HG03521 (cell line): ENCODE results near the gene BAG2.

Experiments
- ATAC-seq: cut with Tn5 transposase; IDR thresholded peaks from one replicate; pipeline ENCODE4 v1.9.1; 2021; ENCODE audit warnings: mild to moderate bottlenecking, moderate library complexity; ENCODE audit not compliant: unreplicated experiment

The BAG2 gene

DNA sequence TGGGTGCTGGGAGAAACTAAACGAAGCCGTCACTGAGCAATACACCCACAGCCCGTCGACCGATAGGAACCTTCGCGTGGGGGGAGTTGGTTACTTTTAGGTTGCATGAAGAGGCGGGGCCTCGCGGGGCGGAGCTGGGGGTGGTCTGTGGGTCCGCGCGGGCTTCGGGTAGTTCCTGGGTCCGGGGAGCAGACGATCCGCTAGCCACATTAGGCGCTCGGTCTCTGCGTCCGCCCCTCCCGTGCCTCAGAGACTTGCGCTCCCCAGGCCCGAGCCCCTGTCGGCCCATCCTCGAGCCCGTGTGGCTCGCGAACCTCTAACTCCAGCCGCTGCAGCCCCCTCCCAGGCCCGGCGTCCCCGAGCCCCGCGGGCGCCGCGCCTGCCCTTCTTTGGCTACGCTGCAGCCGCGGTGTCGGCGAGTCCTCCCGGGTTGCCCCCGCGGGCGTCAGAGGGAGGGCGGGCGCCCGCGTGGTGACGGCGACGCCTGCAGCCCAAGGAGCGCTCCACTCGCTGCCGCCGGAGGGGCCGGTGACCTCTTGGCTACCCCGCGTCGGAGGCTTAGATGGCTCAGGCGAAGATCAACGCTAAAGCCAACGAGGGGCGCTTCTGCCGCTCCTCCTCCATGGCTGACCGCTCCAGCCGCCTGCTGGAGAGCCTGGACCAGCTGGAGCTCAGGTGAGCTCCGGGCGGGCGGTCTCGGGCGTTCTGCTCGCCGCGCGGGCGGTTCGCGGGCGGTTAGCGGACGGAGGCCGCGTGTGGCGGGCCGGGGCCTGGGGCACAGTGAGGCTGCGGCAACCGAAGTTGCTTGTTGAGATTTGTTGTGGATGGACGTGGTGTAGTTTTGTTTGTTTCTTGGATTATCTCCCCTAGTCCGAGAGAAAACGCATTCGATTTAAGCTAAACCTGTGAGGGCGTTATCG is at the start of gene BAG2:
TSS of gene BAG2 (plus strand) at position 191 of the 920 bp plus-strand sequence. CDS start at position 563, 372 bp downstream.
- peak; percentile 85 for ATAC-seq

DNA sequence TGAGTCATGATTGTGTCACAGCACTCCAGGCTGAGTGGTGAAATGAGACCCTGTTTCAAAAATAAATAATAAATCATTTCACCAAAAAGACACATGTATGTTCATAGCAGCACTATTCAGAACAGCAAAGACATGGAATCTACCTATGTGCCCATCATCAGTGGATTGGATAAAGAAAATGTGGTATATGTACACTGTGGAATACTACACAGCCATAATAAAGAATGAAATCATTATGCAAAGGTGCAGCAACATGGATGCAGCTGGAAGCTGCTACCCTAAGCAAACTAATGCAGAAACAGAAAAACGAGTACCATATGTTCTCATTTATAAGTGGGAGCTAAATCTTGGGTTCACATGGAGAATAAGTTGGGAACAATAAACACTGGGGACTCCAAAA is 49.0 kb upstream of the BAG2 start:
- ATAC-seq: no peak

DNA sequence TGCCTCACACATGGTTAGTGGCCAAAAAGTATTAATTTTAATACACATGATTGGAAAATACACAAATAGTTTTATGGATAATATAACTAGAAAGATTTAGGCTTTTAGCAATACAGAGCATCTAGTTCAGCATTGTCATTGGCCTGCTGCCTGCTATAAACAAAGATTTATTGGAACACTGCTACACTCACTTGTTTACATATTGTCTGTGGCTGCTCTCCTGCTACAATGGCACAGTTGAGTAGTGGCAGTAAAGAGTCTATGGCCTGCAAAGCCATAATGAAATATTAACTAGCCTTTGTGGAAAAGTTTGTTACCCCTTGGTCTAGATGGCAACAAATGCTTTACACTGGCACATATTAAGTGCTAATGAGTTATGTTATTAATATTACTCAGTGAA is 44.4 kb upstream of the BAG2 start:
- no peak for ATAC-seq

DNA sequence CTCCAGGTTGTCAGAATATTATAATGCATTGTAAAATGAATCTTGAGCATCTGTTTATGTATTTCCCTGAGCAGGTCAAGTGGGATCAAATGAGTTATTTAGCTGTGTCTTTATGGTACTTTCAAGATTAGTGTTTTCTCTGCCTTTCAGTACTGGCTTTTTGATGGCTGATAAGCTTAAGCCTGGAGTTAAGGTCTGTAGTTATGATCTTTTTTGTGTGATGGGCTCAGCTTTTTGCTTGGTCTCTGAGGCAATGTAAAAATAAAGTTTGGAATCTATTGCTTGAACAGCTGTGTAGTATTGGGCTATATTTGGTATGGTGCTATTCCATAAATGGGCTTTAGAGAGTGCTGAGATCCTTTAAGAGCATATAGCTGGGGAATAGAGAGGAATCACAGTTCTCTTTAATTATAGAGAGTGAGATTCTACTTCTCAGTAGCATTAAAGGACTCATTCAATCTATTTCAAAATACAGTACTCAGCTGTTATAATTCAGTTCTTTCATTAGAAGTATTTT is 41.4 kb upstream of the BAG2 start:
- ATAC-seq: no peak

DNA sequence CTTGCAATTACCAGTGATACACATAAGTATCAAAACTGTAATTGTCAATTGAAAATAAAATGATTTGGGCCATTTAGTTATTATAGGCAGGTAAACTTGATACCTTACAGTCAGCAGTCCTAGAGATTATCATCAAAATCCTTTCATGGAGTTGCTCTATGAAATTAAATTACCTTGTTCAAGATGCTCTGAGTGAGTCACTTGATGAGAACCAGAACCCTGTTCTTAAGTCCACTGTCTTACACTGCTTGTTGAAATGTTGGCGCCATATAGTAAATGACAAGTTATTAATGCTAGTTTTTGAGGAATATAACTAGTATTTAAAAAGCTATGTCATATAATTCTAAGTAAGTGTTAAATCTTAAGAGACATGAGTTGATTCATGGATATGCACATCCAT is 37.2 kb upstream of the BAG2 start:
- no peak for ATAC-seq

DNA sequence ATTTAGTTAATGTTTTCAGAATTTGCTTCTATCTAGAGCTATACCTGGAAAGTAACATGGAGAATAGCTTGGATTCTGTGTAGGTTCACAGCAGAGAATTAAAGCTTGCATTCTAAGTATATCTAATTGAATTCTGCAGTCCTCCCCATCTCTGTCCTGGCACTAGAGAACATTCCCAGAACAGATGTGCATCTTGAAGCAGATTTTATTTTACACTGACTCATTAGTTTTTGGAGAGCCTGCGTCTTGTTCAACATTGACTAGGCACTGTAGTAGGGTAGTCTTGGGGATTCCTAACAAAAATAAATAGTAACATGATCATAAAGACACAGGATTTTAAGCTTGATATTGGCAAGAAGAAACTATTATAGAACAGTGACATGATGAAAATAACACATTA is 36.2 kb upstream of the BAG2 start:
- no peak for ATAC-seq

DNA sequence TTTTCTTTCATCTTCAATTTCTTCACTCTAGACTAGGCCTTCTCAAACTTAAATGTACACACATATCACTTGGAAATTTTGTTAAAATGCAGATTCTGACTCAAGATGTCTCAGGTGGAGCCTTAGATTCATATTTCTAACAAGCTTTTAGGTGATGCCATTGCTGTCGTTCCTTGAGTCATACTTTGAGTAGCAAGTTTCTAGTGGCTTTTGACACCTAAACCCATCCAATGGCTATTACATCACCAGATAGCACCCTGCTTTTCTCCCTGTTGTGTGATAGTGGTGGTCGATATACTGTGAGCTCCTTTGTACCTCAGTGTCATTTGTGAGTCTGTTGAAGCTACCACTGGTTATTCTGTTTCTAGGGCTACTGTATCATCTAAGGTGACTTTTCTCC is 34.8 kb upstream of the BAG2 start:
- no peak for ATAC-seq

DNA sequence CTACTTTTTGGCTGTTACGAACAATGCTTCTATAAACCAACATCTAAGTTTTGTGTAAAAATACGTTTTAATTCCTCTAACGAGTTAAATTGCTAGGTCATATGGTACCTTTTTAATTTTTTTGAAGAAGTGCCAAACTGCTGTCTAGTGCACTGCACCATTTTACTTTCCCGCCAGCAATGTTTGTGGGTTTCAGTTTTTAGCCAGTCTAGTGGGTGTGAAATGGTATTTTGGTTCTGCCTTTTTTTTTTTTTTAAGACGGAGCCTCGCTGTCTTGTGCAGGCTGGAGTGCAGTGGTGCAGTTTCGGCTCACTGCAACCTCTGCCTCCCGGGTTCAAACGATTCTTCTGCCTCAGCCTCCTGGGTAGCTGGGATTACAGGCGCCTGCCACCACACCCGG is 34.1 kb upstream of the BAG2 start:
- ATAC-seq: no peak

DNA sequence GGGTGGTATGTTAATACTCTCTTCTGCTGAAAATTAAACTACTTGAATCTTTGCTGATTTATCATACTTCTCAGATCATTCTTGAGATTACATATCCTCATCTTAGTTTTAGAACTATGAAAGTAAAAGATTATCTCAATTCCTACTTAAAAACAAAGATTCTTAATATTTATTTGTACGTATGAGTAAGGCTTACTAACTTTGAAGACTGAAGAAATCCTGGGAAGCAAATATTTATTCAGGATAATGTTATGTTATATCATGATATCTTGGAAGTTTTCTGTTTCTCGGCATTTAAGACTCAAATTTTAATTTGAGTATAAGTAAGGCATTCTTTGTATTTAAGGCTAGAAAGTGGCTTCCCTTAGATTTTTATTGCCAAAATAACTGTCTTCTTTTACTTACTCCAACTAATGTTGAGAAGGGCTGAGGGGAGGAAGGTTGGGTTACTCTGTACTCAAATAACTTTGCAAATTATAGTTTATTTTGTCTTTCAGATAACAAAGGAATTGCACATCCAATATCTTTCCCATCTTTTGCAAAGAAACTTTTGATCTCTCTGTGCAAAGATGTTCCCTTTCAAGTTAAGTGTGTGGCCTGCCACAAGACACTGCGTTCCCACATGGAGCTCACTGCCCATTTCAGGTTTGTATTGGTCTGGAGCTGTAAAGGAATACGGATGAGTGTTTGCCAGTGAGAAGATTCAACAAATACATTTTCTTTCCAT is 30.5 kb upstream of the BAG2 start:
- ATAC-seq: no peak

DNA sequence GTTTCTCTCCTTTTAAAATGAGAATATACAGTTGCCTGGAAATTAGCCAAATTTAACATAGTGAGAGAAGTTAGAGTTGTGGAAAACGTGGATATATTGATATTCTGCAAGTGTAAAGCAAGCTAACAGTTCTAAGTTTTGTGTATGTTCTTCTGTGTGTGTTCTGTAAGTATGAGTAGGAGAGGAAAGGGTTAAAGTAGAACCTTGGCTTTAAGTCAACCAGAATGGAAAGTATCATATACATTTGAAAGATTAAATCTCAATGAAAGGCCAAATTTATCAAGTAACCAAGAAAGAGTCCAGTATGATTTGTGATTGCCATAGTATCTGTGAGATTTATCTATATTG is 30.0 kb upstream of the BAG2 start:
- no peak for ATAC-seq

DNA sequence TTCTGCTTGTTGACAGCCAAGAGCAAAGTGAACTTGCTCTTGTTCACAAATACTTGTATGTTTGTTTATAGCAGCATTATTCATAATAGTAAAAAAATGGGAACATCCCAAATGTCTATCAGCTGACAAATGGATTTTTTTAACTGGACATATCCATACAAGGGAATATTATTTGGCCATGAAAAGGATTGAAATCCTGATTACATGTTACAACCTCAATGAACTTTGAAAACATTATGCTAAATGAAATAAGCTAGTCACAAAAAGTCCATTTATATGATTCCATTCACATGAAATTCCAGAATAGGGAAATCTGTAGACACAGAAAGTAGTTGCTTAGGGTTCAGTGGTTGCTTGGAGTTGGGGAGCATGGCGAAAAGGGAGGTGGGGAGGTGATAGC is 28.4 kb upstream of the BAG2 start:
- no peak for ATAC-seq

DNA sequence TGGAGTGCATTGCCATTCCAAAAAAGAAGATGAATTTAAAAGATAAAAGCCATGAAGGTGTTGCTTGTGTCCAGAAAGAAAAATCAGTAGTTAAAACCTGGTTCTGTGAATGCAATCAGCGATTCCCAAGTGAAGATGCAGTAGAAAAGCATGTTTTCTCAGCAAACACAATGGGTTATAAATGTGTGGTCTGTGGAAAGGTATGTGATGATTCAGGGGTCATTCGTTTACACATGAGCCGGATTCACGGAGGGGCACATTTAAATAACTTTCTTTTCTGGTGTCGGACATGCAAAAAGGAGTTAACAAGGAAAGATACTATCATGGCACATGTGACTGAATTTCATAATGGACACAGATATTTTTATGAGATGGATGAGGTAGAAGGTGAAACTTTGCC is 24.7 kb upstream of the BAG2 start:
- ATAC-seq: no peak

DNA sequence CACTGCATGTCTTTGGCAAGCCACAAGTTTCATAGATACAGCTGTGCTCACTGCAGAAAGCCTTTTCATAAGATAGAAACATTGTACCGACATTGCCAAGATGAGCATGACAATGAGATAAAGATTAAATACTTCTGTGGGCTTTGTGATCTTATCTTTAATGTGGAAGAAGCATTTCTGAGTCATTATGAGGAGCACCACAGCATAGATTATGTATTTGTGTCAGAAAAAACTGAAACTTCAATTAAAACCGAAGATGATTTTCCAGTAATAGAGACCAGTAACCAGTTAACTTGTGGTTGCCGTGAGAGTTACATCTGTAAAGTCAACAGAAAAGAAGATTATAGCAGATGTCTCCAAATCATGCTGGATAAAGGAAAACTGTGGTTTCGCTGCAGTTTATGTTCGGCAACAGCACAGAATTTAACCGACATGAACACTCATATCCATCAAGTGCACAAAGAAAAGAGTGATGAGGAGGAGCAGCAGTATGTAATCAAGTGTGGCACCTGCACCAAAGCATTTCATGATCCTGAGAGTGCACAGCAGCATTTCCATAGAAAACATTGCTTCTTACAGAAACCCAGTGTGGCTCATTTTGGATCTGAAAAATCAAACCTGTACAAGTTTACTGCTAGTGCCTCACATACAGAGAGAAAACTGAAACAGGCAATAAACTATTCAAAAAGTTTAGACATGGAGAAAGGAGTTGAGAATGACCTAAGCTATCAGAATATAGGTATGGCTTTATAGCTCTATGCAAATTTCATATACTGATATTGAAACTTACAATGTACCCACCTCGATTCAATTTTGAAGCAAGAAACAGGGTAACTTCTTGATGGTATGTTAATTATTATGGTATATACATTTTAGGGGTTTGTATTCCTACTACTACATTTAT is 23.9 kb upstream of the BAG2 start:
- ATAC-seq: no peak

DNA sequence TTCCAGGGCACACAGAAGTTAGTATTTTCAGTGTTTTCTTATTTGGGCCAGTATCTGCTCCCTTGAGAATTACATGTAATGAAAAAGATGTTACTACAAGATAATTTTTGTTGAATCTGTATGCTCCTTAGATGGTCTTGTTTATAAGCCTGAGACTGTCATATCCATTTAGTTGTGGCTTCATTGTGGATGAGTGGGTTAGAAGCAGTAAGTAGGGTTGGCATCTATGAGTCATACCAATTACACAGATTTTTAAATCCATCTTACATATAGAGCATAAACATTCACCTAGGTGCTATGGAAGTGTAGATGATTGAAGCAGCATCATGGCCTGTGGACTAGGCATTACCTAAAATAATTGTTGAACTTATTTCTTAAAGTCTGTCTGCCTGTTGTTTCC is 13.5 kb upstream of the BAG2 start:
- ATAC-seq: no peak

DNA sequence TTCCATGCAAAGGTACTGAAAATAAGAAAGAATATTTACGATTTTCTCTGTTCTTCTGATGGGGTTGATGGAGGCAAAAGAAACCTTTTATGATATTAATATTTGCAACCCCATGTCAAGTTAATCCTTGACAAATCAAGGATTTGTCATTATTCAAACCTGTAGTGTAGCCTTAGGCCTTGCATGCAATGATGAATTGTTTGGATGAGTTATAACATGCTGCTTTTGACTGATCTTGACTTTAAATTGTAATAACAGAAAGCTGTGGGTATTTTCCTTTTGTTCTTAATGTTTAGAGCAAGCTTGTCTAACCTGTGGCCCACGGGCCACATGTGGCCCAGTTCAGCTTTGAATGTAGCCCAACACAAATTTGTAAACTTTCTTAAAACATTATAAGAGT is 13.0 kb upstream of the BAG2 start:
- no peak for ATAC-seq

DNA sequence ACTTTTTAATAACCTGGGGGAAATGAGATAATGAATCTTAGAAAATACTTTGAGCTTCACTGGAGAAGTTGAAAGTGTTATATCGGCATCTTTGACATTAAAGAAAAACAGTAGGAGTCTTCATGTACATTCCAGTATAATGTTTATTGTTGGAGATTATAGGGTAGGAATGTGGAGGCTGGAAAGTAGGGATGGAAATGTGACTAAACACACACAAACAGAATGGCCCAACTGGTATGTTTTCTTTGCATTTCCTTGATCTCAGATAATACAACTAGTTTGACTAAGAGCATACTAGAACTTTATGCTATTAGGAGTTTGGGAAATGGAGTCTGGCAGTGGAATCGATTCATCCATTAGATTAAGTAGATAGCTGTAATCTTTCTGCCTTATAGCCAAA is 10.1 kb upstream of the BAG2 start:
- ATAC-seq: no peak

DNA sequence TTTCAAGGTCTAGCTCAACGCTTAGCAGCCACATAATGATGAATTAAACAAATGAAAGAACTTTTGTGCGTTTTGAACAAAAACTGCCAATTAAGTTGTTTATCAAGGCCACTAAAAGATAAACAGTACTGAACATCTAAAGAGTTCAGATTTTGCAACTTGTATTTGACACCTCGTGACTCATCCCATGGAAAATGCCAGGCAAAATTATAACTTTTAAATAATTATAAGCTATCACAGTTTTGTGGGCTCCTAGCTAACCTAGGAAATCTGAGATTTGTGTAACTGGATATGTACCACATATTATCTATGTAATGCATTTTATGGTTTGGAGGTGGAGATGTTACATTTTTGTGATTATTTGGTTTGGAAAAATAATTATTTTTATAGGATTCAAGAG is 9.6 kb upstream of the BAG2 start:
- ATAC-seq: no peak

DNA sequence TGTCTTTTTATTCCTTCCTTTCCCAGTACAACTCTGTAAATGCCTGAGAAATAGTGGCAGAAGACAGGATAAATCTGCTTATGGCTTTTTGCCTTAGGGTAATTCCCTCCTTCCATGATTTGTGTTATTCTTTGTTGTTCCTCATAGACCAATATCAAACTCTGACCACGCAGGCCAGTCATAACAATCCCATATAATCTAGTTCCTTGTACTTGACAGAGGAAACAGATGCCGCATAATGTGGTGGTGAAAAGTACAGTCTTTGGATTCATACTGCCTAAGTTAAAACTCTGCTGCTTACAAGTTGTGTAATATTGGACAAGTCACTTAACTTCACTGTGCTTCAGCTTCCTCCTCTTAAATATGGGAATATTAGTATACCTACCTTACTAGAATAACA is 8.2 kb upstream of the BAG2 start:
- ATAC-seq: no peak

DNA sequence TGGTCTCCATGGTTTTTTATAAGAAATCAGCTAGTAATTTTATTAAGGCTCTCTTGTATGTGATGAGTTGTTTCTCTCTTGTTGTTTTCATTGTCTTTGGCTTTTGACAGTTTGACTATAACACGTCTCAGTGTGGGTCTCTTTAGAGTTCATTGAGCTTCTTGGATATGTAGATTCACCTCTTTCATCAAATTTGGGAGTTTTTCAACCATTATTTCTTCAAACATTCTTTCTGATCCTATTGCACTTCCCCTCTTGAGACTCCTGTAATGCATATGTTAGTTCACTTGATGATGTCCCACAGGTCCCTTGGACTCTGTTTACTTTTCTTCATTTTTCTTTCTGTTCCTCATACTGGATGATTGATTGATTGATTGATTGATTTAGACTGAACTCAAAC is 7.0 kb upstream of the BAG2 start:
- no peak for ATAC-seq

DNA sequence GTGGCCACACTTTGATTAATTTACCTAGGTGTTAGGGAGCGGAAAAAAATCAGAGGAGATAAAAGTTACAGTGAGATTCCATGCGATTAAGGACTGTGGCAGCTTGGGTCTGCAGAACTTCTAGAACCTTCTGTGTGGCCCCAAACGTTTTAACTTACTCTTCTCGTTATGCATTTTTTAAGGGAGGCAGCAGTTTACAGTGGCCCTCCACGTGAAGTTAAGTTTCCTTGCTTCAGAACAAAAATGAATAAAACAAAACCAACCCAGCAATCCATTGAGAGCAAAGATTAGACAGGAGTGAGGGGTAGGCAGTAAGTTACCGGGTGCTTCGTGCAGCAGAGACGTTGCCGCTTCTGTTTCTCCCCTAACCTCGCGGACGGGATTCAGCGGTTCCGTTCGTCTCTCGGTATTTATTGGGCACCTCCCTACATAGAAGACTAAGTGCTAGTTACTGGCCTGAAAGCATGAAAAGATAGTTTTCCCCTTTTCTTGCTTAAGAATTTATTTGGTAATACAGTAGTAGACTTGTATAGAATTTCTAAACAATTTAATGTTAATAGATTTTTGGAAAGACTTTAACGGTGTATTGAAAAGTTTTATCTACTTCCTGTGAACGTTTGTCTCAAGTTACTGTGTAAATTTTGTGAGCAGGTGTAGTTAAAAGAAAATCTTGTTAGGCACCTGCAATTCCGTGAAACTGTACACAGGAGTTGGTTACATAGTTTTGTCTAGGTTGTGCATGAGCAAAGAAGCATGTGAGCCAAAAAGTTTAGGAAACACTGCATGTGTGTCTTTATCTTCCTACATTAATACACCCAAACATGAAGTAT is 1.1 kb downstream of the BAG2 start:
- ATAC-seq: no peak
